ENCODE measurements around the gene CDC42EP3.
A peak's percentile ranks its signal among the peaks of the same experiment; 100 is the strongest.

CDC42EP3 gene, protein sequence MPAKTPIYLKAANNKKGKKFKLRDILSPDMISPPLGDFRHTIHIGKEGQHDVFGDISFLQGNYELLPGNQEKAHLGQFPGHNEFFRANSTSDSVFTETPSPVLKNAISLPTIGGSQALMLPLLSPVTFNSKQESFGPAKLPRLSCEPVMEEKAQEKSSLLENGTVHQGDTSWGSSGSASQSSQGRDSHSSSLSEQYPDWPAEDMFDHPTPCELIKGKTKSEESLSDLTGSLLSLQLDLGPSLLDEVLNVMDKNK

GRCh38 chr2:37671009-37671815, at the start of gene CDC42EP3:
TSS of gene CDC42EP3 (minus strand) at chr2:37671642. CDS start at chr2:37646587, 25,055 bp downstream.
- no peak for FAIRE-seq
- peak; percentile 64 for DNase-seq (ENCODE audit: extremely low spot score, insufficient read length, low read depth)

- FAIRE-seq: no peak
These were observed 49.7 kb upstream of the CDC42EP3 start for GRCh38 chr2:37721201-37721560.

GRCh38 chr2:37720533-37721200, 49.2 kb upstream of the CDC42EP3 start:
- FAIRE-seq (no peak), DNase-seq (ENCODE audit: extremely low spot score, insufficient read length, low read depth) (no peak)

More at GRCh38 chr2:37721201-37721560, 49.7 kb upstream of the CDC42EP3 start:
- DNase-seq (ENCODE audit: extremely low spot score, insufficient read length, low read depth): no peak

- DNase-seq (ENCODE audit: extremely low spot score, insufficient read length, low read depth) (no peak), FAIRE-seq (no peak)
These were observed 47.2 kb upstream of the CDC42EP3 start for GRCh38 chr2:37718515-37719161.

GRCh38 chr2:37713258-37713700, 41.8 kb upstream of the CDC42EP3 start:
- peak; percentile 57 for FAIRE-seq

GRCh38 chr2:37711831-37712230, 40.4 kb upstream of the CDC42EP3 start:
- FAIRE-seq: peak; percentile 9
- no peak for DNase-seq (ENCODE audit: extremely low spot score, insufficient read length, low read depth)

More at GRCh38 chr2:37713258-37713700, 41.8 kb upstream of the CDC42EP3 start:
- no peak for DNase-seq (ENCODE audit: extremely low spot score, insufficient read length, low read depth)

DNA sequence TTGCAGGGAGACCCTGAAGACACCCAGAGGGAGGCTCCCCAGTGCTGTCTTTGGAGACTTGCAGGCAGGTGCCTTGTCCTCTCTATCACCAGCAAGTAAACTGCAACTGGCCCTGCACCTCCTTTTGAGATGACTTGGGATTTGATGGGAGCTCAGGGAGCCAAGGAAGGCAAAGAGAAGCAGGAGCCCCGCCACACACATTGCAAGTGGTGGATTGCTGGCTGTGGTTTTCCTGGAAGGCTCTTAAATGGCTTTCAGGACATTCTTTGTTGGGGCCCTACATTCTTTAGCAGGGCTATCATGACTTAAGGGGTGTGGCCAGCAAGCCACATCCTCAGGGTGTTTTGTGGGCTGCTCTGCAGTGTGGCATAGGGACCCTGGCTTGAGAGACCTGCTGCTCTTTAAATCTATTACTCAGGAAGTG, 39.9 kb upstream of the CDC42EP3 start:
- FAIRE-seq: peak; percentile 74
- DNase-seq (ENCODE audit: extremely low spot score, insufficient read length, low read depth): peak; percentile 11

- FAIRE-seq (no peak), DNase-seq (ENCODE audit: extremely low spot score, insufficient read length, low read depth) (no peak)
These were observed 37.7 kb upstream of the CDC42EP3 start for GRCh38 chr2:37709111-37709510.

GRCh38 chr2:37708146-37708545, 36.7 kb upstream of the CDC42EP3 start:
- FAIRE-seq (no peak), DNase-seq (ENCODE audit: extremely low spot score, insufficient read length, low read depth) (no peak)

GRCh38 chr2:37707393-37707792, 36.0 kb upstream of the CDC42EP3 start:
- FAIRE-seq (no peak), DNase-seq (ENCODE audit: extremely low spot score, insufficient read length, low read depth) (no peak)

DNA sequence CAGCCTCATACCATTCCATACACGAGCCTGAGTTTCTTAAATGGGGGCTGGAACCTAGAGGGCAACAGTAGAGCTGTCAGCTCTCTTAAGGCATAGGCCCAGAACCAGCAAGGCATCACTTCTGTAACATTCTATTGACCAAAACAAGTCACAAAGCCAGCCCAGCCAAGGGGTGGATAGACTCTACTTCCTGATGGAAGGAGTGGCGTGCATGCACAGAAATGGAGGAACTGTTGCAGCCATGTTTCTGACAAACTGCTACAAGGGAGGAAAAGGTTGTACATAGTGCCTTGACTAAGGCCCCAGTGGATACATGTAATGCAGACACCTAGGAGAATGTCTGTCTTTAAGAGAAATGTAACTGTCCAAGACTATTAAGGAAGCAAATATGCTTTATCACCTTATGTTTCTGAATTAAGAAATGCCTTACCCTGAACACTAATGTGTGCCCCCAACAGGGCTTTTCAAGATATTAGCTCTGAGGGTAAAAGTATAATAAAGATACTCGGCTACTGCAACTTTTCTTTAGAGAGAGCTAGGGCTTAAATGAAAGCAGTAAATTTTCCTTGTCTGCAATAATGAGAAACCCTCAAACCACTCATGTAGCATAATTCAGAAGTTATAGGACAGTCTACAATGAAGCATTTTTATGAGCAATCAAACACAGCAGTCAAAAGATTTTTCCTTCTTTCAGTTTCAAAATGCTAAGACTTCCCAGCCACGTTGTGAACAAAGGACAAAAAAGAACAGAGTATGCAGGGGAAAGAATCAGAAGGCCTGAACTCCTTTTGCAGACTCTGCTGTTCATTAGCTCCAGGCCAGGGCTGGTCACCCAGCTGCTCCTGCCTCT, 35.1 kb upstream of the CDC42EP3 start:
- no peak for DNase-seq (ENCODE audit: extremely low spot score, insufficient read length, low read depth)
- no peak for FAIRE-seq

DNA sequence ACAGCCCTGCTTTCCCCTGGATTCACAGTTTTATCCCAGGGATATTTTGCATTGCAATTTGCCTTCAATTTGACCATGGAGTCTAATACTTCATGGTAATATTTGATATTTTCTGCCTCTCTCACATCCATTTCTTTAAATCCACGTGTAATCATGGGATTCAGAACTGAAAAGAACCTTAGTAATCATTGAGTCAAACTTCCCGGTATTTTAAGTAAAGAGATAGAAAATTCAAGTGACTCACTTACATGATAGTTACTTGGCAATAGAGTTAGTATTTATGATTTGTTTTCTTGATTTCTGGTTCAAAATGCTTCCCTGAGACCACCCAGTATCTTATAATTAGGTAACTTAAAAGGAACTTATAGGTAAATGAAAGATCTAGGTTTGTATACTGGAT, 33.7 kb upstream of the CDC42EP3 start:
- DNase-seq (ENCODE audit: extremely low spot score, insufficient read length, low read depth) (no peak), FAIRE-seq (no peak)

- DNase-seq (ENCODE audit: extremely low spot score, insufficient read length, low read depth) (no peak), FAIRE-seq (no peak)
These were observed 27.6 kb upstream of the CDC42EP3 start for GRCh38 chr2:37698931-37699481.

DNA sequence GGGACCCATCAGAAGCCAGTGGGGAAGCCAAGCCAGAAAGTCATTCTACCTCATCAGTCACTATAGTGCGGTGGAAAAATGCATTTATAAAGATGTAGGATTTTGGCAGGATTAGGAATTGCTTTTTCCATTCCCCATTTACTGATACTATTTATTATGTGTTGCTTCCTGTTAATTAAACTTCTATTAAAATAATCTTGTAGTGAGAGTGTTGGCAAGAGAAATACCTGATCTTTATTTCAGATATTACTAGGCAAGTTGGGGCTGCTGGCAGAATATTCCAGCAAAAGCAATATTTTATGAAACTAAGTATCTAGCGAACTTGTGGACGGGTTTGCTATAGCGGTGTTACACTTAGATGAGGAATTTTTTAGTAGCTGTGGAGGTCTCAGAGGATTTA, 23.9 kb upstream of the CDC42EP3 start:
- FAIRE-seq (no peak), DNase-seq (ENCODE audit: extremely low spot score, insufficient read length, low read depth) (no peak)

GRCh38 chr2:37692711-37693110, 21.3 kb upstream of the CDC42EP3 start:
- DNase-seq (ENCODE audit: extremely low spot score, insufficient read length, low read depth): no peak
- FAIRE-seq: no peak

DNA sequence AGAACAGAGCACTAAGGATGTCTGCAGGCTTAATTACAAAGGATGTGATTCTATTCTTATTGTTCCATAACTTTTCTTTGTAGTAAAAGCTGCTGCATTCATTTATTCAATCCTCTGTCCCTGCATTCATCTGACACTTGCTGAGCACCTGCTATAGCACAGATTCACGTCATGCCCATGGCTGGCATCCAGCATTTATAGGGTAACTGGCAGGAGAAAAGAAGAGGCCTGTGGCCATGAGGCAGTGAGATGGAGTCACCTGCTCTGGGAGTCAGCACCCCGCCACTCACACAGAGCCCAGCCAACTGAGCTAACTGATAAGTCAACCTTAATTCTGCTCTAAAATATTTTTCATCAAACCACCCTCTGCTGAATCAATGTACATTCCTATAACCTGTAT, 18.3 kb upstream of the CDC42EP3 start:
- DNase-seq (ENCODE audit: extremely low spot score, insufficient read length, low read depth): no peak
- no peak for FAIRE-seq

DNA sequence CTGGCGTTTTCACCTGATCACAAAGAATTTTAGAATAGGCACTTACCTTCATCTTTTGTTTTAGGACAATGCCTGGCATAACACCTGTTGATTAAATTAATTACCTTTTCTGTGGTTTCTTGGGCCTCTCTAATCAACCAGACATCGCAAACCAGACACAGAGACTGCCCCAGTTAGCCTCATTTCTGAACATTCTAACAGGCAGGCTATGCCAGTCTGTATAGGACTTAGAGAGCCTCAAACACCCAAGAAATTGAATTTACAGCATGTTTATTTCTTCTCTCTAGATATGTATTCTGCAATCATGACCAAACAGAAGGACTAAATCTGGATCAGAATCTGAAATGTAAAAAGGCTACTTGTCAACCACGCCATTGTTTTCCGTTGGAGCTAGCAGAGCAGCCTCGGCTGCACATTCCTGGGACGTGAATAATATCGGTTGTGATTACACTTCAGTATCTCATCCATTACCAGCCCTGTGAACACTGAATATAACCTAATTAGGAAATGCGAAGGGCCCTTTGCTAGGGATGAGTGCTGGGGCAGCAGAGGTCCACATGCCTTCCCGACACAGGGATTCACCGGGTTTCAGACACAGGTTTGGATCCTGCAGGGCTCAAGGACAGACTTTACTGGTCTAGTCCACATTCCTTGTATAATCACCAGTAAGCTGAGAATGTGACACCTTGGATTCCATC, 17.5 kb upstream of the CDC42EP3 start:
- DNase-seq (ENCODE audit: extremely low spot score, insufficient read length, low read depth): no peak
- FAIRE-seq: no peak

GRCh38 chr2:37686792-37687526, 15.5 kb upstream of the CDC42EP3 start:
- DNase-seq (ENCODE audit: extremely low spot score, insufficient read length, low read depth) (no peak), FAIRE-seq (no peak)

All from GM18507 (cell line).